ENCODE results near the gene MIDN. TPM values are rescaled to one million over a fixed set of nuclear protein-coding genes. Genes with fewer than 3 reads are reported as not detected.

Gene MIDN
- total RNA-seq, 2 donors from 2014 or later: 35.8 to 42.9 TPM

DNA sequence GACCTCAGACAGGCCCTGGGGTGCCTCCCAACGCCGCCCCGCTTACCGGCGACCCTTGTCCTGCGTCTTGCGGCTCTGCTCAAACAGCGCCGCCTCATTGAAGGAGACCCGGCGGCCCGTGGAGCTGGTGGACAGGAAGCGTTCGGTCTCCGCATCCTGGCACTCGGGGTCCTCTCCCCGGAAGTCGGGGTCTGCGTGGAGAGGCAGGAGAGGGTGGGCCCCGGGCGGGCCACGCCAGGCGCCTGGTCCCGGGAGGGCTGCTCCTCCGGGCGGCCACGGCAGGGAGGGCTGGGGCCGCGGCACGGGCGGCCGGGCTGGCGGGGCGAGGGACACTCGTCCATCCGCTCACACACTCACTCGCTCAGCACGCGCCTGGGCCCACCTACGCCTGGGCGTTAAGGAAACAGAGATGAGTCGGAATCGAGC lies 13.4 kb upstream of the MIDN start:
- TF ChIP-seq POLR2AphosphoS5 (IDR thresholded peaks at IDR 0.05) (no peak), POLR2A (IDR thresholded peaks at IDR 0.05) (no peak)
- TF ChIP-seq, protein P1, sequence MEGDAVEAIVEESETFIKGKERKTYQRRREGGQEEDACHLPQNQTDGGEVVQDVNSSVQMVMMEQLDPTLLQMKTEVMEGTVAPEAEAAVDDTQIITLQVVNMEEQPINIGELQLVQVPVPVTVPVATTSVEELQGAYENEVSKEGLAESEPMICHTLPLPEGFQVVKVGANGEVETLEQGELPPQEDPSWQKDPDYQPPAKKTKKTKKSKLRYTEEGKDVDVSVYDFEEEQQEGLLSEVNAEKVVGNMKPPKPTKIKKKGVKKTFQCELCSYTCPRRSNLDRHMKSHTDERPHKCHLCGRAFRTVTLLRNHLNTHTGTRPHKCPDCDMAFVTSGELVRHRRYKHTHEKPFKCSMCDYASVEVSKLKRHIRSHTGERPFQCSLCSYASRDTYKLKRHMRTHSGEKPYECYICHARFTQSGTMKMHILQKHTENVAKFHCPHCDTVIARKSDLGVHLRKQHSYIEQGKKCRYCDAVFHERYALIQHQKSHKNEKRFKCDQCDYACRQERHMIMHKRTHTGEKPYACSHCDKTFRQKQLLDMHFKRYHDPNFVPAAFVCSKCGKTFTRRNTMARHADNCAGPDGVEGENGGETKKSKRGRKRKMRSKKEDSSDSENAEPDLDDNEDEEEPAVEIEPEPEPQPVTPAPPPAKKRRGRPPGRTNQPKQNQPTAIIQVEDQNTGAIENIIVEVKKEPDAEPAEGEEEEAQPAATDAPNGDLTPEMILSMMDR (IDR thresholded peaks at IDR 0.05): no peak
- intact Hi-C loops (cut with DNase I): no loop called here
- no peaks in the 10 kb centered on the region for H3K9me3 ChIP-seq
- H3K4me1 ChIP-seq (replicated peaks): peaks cover 6% of the 10 kb centered on the region
- no peak for DNase-seq (ENCODE audit: low spot score)
- H3K27ac ChIP-seq: no peak overlapping the region
- H3K27me3 ChIP-seq (replicated peaks; ENCODE audit: insufficient read depth): no peaks in the 10 kb centered on the region
- 97% methylated on average over 36 of the region's 43 CpGs for WGBS
- no peak overlapping the region for H3K4me3 ChIP-seq
- no peaks in the 10 kb centered on the region for H3K36me3 ChIP-seq

DNA sequence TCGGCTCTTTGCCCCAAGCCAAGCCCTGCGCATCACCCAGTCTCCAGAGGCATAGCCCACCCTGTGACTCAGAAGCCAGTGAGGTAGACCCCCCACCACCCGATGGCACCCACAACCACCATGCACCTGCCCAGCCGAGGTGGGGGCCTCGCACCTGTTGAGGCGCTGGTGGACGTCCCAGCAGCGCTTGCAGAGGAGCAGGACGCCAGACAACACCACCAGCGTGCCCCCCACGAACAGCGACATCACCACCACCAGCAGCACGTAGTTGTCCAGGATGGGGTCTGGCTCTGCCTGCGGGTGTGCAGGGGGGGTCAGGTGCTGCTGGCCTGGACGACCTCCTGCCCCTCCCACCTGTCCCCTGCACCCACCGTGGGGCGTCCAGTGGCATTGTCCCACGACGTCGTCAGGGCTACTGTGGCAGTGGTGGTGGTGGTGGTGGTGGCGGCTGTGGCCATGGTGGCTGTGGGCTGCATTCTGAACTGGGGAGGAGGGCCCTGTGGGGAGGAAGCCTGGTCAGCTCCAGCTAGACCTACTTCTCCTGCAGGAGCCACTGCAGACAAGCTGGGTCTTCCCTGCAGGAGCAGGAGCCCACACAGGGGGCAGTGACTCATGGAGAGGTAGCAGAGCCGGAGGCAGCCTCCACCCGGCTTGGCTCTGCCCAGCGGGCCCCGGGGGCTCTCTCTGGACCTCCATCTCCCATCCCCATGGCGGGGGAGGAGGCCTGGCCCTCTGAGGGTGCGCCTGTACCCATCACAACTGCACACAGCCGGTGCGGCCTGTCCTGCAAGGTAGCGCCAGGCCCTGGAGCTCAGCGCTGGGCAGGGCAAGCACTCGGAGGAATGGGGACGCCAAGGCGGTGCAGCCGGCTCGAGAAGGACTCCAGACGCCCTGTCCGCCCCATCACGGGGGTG lies 12.5 kb upstream of the MIDN start:
- no peaks in the 10 kb centered on the region for H3K36me3 ChIP-seq
- TF ChIP-seq POLR2AphosphoS5 (IDR thresholded peaks at IDR 0.05) (no peak), POLR2A (IDR thresholded peaks at IDR 0.05) (no peak)
- TF ChIP-seq, protein P1 (IDR thresholded peaks at IDR 0.05): no peak
- intact Hi-C loops (cut with DNase I): no loop called here
- no peaks in the 10 kb centered on the region for H3K9me3 ChIP-seq
- H3K4me3 ChIP-seq: no peak overlapping the region
- WGBS: 84% methylated on average over 21 of the region's 39 CpGs
- H3K4me1 ChIP-seq (replicated peaks): peaks cover 6% of the 10 kb centered on the region
- DNase-seq (ENCODE audit: low spot score): no peak
- no peak overlapping the region for H3K27ac ChIP-seq
- H3K27me3 ChIP-seq (replicated peaks; ENCODE audit: insufficient read depth): no peaks in the 10 kb centered on the region

DNA sequence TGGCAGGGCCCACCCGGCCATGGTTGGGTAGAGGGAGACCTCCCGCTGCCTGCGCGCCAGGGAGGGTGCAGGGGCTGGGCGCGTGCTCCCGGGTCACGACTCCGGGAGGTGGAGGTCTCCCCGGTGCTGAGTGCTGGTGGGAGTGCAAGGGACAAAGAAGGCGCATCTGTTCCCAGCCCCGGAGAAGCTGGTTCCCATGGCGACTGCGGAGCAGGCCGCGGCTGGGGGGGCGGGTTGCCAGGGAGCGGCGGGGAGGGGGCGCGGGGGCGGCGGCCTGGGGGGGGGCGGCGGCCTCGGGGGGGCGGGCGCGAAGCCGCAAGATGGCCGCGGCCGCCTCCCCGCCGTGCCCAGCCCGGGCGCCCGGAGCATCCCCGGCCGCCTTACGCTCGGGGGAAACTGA lies 11.8 kb upstream of the MIDN start:
- intact Hi-C loops (cut with DNase I): no loop called here
- Histone ChIP-seq H3K9me3 (no peaks in the 10 kb centered on the region), H3K27ac (no peak overlapping the region), H3K27me3 (replicated peaks; ENCODE audit: insufficient read depth) (no peaks in the 10 kb centered on the region), H3K4me3 (peak overlapping the region; percentile 36 to 48), H3K36me3 (no peaks in the 10 kb centered on the region), H3K4me1 (replicated peaks) (peaks cover 9% of the 10 kb centered on the region)
- 11% methylated on average over 22 of the region's 42 CpGs for WGBS
- no peak for DNase-seq (ENCODE audit: low spot score)
- TF ChIP-seq, protein P1 (IDR thresholded peaks at IDR 0.05): no peak
- TF ChIP-seq POLR2AphosphoS5 (IDR thresholded peaks at IDR 0.05): no peak
- no peak for TF ChIP-seq POLR2A (IDR thresholded peaks at IDR 0.05)

DNA sequence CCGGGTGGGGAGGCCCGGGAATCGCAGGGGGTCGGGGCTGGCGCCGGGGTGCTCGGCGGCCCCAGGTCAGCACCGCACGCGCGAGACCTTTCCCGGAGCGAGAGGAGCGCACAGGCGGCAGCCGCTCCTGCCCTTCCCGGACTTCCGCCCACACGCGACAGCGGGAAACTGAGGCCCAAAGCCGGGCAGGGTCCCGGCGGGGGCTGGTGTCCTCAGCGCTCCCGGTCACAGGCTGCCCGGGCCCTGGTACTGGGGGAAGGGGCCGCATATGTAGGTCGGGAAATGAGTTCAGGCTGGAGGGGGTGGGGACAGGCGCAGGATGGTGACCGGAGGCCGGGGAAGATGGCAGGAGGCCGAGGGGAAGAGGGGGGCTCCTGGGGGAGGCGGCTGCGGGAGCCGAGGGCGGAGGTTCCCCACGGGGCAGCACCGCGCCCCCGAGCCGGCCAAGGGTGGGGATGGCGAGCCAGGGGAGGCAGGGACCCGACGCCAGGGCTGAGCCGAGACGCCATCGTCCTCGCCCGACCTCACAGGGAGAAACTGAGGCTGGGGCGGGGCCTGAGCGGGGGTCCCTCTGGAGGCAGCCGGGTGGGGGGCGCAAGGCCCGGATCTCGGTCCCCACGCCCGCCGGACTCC lies 11.2 kb upstream of the MIDN start:
- Histone ChIP-seq H3K4me1 (replicated peaks) (peaks cover 9% of the 10 kb centered on the region), H3K27me3 (replicated peaks; ENCODE audit: insufficient read depth) (no peaks in the 10 kb centered on the region), H3K36me3 (no peaks in the 10 kb centered on the region), H3K27ac (peak overlapping the region in 1 of 2 donors; percentile 17), H3K9me3 (no peaks in the 10 kb centered on the region), H3K4me3 (peak overlapping the region; percentile 36 to 48)
- peak; percentile 16 for DNase-seq (ENCODE audit: low spot score)
- TF ChIP-seq, protein P1 (IDR thresholded peaks at IDR 0.05): no peak
- TF ChIP-seq POLR2A (IDR thresholded peaks at IDR 0.05): no peak
- no peak for TF ChIP-seq POLR2AphosphoS5 (IDR thresholded peaks at IDR 0.05)
- intact Hi-C loops (cut with DNase I): no loop called here
- WGBS: 1% methylated on average over 53 of the region's 60 CpGs
